Liver (tissue), 9 donors: ENCODE data around the gene NANOG. TPM values are rescaled to one million over a fixed set of nuclear protein-coding genes. Genes with fewer than 3 reads are reported as not detected.
"Not testable (repeated sequence)": the region's sequence is repeated elsewhere in the genome, so short reads cannot be mapped to it uniquely, and the experiment has no call there.

Source experiments
- DNase-seq: peaks from one replicate; pipeline ENCODE4 v3.0.0-alpha.2; 2017; ENCODE audit warnings: low spot score
- H3K27ac ChIP-seq, 2 donors: one replicate each; pipeline ENCODE4 v1.7.0; 2013; ENCODE audit warnings: inconsistent platforms in 2 of 2, low read length in 2 of 2, control low read depth in 1 of 2, low read depth in 1 of 2, mild to moderate bottlenecking in 1 of 2
- H3K27me3 ChIP-seq, 4 donors: one replicate each; pipeline versions ENCODE4 v1.6.1 to v1.7.0; 2013; ENCODE audit warnings: low read length in 3 of 4, inconsistent platforms in 1 of 4, mild to moderate bottlenecking in 1 of 4, moderate library complexity in 1 of 4; ENCODE audit not compliant: control insufficient read depth in 4 of 4, insufficient read depth in 4 of 4
- H3K36me3 ChIP-seq, 4 donors: one replicate each; pipeline versions ENCODE4 v1.6.1 to v1.7.0; 2013; ENCODE audit warnings: low read length in 3 of 4, mild to moderate bottlenecking in 3 of 4, low read depth in 1 of 4, moderate library complexity in 1 of 4; ENCODE audit not compliant: control insufficient read depth in 4 of 4, insufficient read depth in 3 of 4
- H3K4me1 ChIP-seq, 4 donors: one replicate each; pipeline versions ENCODE4 v1.6.1 to v1.7.0; 2013; ENCODE audit warnings: low read length in 3 of 4, mild to moderate bottlenecking in 3 of 4, moderate library complexity in 1 of 4; ENCODE audit not compliant: control insufficient read depth in 4 of 4, insufficient read depth in 4 of 4
- H3K4me3 ChIP-seq, 3 donors: one replicate each; pipeline versions ENCODE4 v1.6.1 to v1.7.0; 2013; ENCODE audit warnings: low read length in 3 of 3, control low read depth in 1 of 3, low read depth in 1 of 3, mild to moderate bottlenecking in 1 of 3
- H3K9ac ChIP-seq, 2 donors: one replicate each; pipeline ENCODE4 v1.7.0; 2013; ENCODE audit warnings: low read length in 2 of 2, mild to moderate bottlenecking in 2 of 2, moderate library complexity in 2 of 2, control low read depth in 1 of 2, low read depth in 1 of 2
- H3K9me3 ChIP-seq, 4 donors: one replicate each; pipeline versions ENCODE4 v1.6.1 to v1.7.0; 2013; ENCODE audit warnings: low read length in 3 of 4; ENCODE audit not compliant: control insufficient read depth in 4 of 4
- ATF3 ChIP-seq: IDR thresholded peaks from 2 replicates; pipeline ENCODE4 v1.6.1; 2016; ENCODE audit warnings: antibody characterized with exemption
- CTCF ChIP-seq: fragments of 150-350 bp; IDR thresholded peaks from 2 replicates; pipeline ENCODE4 v1.5.1; 2017; ENCODE audit warnings: improper control_type of control experiment, low read depth, low read length; ENCODE audit not compliant: missing input control
- EGR1 ChIP-seq, 2 donors: IDR thresholded peaks; 2 replicates each; pipeline ENCODE4 v1.6.1; 2016 to 2018; ENCODE audit warnings: antibody characterized with exemption in 2 of 2, low read depth in 2 of 2
- GABPA ChIP-seq, 2 donors: IDR thresholded peaks in 1 of 2; conservative IDR thresholded peaks in 1 of 2; 2 replicates each; pipeline ENCODE4 v1.6.1; 2016; ENCODE audit warnings: antibody characterized with exemption in 2 of 2, mild to moderate bottlenecking in 1 of 2, moderate library complexity in 1 of 2
- HNF4A ChIP-seq, 2 donors: conservative IDR thresholded peaks; 2 replicates each; pipeline ENCODE4 v1.6.1; 2016; ENCODE audit warnings: antibody characterized with exemption in 2 of 2, mild to moderate bottlenecking in 2 of 2
- MAX ChIP-seq: IDR thresholded peaks from 2 replicates; pipeline ENCODE4 v1.6.1; 2016; ENCODE audit warnings: antibody characterized with exemption
- NR2F2 ChIP-seq: IDR thresholded peaks from 2 replicates; pipeline ENCODE4 v1.6.1; 2016; ENCODE audit warnings: antibody characterized with exemption
- RAD21 ChIP-seq, 2 donors: IDR thresholded peaks; 2 replicates each; pipeline ENCODE4 v1.6.1; 2016; ENCODE audit warnings: antibody characterized with exemption in 2 of 2, mild to moderate bottlenecking in 2 of 2
- TAF1 ChIP-seq: conservative IDR thresholded peaks from 2 replicates; pipeline ENCODE4 v1.6.1; 2016; ENCODE audit warnings: antibody characterized with exemption, mild to moderate bottlenecking
- ZBTB33 ChIP-seq: IDR thresholded peaks from 2 replicates; pipeline ENCODE4 v1.6.1; 2016; ENCODE audit warnings: antibody characterized with exemption
- WGBS: extraction: QIAGEN DNeasy Blood & Tissue Kit; methylation state at CpG from one replicate; pipeline ENCODE4 v1.1.7; 2013; 5-methylcytosine and 5-hydroxymethylcytosine counted together
- polyA plus RNA-seq, 2 donors: library from polyadenylated mRNA; stranded (reverse) in 1 of 2; unstranded in 1 of 2; fragments of 200-250 nt in 1 of 2; fragments of >200 nt in 1 of 2; fragmentation: Nextera tagmentation in 1 of 2; extraction: Ambion mirVana in 1 of 2; gene quantifications; one replicate each; pipeline versions ENCODE4 v1.2.1 to v1.2.3, GENCODE V29; 2013 to 2015
- total RNA-seq, 2 donors: library from RNA; depleted of rRNA; stranded (reverse); fragments of >200 nt; gene quantifications; one replicate each; pipeline ENCODE4 v1.2.3, GENCODE V29; 2014
- donor health status: healthy.
- donor health status: healthy.
- donor health status: healthy.
- donor health status: healthy.
- donor health status: healthy.

Gene NANOG
- total and polyA plus RNA-seq, 4 donors: 0.11 to 0.17 TPM; not detected in 2

- not testable (repeated sequence) for H3K27me3 ChIP-seq, H3K4me1 ChIP-seq, H3K9me3 ChIP-seq, H3K36me3 ChIP-seq, H3K9ac ChIP-seq, H3K27ac ChIP-seq, DNase-seq, H3K4me3 ChIP-seq
- 97% methylated on average over 9 of the region's 9 CpGs for WGBS
Observed at GRCh38 chr12:7842444-7842843, 53.2 kb downstream of the NANOG start.

GRCh38 chr12:7843149-7843548 is 53.9 kb downstream of the NANOG start:
- not testable (repeated sequence) for H3K9ac ChIP-seq, DNase-seq, H3K9me3 ChIP-seq, H3K27ac ChIP-seq, H3K27me3 ChIP-seq, H3K4me3 ChIP-seq, H3K36me3 ChIP-seq, H3K4me1 ChIP-seq
- WGBS: 58% methylated on average over 5 of the region's 8 CpGs

- not testable (repeated sequence) for H3K27me3 ChIP-seq, H3K27ac ChIP-seq, H3K9me3 ChIP-seq, H3K9ac ChIP-seq, H3K4me1 ChIP-seq, H3K4me3 ChIP-seq, H3K36me3 ChIP-seq, DNase-seq
- 30% methylated on average over 4 of the region's 9 CpGs for WGBS
Observed at GRCh38 chr12:7843583-7843982, 54.4 kb downstream of the NANOG start.

- no peak overlapping the region for H3K27ac ChIP-seq
- H3K9ac ChIP-seq: no peak overlapping the region
- 70% methylated on average over 5 of the region's 5 CpGs for WGBS
Observed at GRCh38 chr12:7844116-7844515, 54.9 kb downstream of the NANOG start.

GRCh38 chr12:7847226-7848097 is 58.3 kb downstream of the NANOG start:
- 57% methylated on average over 2 of the region's 4 CpGs for WGBS
- not testable (repeated sequence) for H3K4me3 ChIP-seq, H3K9me3 ChIP-seq, H3K4me1 ChIP-seq, DNase-seq, H3K27ac ChIP-seq, H3K9ac ChIP-seq, H3K27me3 ChIP-seq, H3K36me3 ChIP-seq

More at GRCh38 chr12:7844116-7844515, 54.9 kb downstream of the NANOG start:
- Histone ChIP-seq H3K36me3 (no peaks in the 10 kb centered on the region), H3K9me3 (peaks cover 0 to under 1% (median 0%) of the 10 kb centered on the region in 4 donors), H3K4me1 (peaks cover 0 to 3% (median 0%) of the 10 kb centered on the region in 4 donors), H3K27me3 (no peaks in the 10 kb centered on the region), H3K4me3 (no peak overlapping the region)
- no peak for DNase-seq
- TF ChIP-seq TAF1: no peak
- no peak for TF ChIP-seq HNF4A (conservative IDR thresholded peaks at IDR 0.05)
- no peak for TF ChIP-seq GABPA (IDR thresholded peaks at IDR 0.05 in 1 of 2, conservative IDR thresholded peaks at IDR 0.05 in 1 of 2)
- no peak for TF ChIP-seq RAD21 (IDR thresholded peaks at IDR 0.05)
- TF ChIP-seq CTCF: no peak
- TF ChIP-seq MAX: no peak
- TF ChIP-seq NR2F2: no peak
- no peak for TF ChIP-seq ATF3
- no peak for TF ChIP-seq EGR1 (IDR thresholded peaks at IDR 0.05; ENCODE audit: low read depth in 2 of 2)
- TF ChIP-seq ZBTB33: no peak

- WGBS: 45% methylated on average over 2 of the region's 2 CpGs
- not testable (repeated sequence) for H3K36me3 ChIP-seq, H3K4me1 ChIP-seq, H3K4me3 ChIP-seq, DNase-seq, H3K9ac ChIP-seq, H3K27ac ChIP-seq, H3K27me3 ChIP-seq, H3K9me3 ChIP-seq
Observed at GRCh38 chr12:7848098-7848422, 58.9 kb downstream of the NANOG start.
